A549 treated with GW870086 at 1 μM for 4 hours (cell line): Measurements from ENCODE around the gene BLNK. TPM values are rescaled to one million over a fixed set of nuclear protein-coding genes. Genes with fewer than 3 reads are reported as not detected.

Experiments
- total RNA-seq: library from RNA; stranded (reverse); fragments of 200-300 nt; extraction: Qiagen RNA extraction; gene quantifications from 5 replicates; pipeline ENCODE4 v1.2.3, GENCODE V29; 2022; ENCODE audit warnings: low read depth

The BLNK gene
- not detected in 5 replicates for total RNA-seq

DNA sequence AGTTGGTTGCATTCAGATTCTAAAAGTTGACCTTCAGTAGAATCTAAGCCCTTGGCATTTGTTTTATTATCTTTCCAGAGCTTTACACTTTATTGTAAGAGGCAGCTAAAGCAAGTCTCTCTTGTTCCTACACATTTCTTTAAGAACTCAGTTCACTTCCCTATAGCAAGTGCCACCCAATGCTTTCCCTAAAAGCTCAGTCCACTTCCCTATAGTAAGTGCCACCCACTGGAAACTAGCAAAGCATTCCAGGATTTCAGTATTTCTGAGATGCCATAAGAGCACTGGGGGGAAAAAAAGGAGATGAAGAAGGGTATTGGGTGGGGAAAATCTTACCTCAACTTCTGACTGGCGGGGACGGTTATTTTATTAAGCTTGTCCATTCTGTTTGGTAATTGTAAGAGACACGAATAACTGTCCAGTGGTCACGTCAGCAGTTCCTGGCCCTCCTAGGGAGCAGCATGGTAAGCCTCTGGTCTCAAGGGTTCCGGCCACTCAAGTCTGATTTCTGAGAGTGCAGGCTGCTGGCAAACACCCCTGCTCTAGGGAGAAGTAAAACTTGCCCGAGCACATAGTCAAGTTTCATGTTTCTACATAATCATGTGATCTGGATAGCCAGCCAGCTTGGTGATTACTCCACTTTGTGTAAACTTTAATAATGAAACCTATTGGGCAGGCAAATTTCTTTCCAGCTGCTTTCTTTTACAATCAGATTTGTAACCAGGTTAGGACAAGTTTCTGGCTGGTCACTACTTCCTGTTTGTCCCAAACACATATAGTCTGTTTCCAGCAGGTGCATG is at the start of gene BLNK:
BLNK (minus strand) TSS at position 554 of the 800 bp plus-strand sequence; CDS start at position 383, 171 bp downstream.

DNA sequence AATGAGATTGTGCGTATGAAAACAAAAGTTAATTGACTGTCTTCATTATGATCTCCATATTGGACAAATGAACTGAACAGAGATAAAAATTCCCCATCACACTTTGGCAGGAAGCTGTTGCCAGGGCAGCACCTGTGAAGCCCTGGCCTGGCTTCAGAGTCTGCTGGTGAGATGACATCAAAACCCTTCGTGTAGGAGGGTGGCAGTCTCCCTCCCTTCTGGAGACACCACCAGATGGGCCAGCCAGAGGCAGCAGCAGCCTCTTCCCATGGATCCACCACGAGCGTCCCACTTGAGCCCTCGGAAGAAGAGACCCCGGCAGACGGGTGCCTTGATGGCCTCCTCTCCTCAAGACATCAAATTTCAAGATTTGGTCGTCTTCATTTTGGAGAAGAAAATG is 32.9 kb upstream of the BLNK start, which contains the start of gene DNTT:
DNTT (plus strand) TSS at position 205 of the 400 bp plus-strand sequence; CDS start at position 269, 64 bp downstream.

Other genes starting within 250 kb of the BLNK start
- 5.0 to 7.5 TPM (median 7.2 TPM) in 5 replicates for gene CCNJ, start 228.0 kb downstream of the BLNK start, total RNA-seq
- gene ZNF518A, start 141.3 kb downstream of the BLNK start, total RNA-seq, result 4.4 to 8.2 TPM (median 6.8 TPM) in 5 replicates
- gene DNTT, start 32.9 kb upstream of the BLNK start, total RNA-seq, result not detected in 5 replicates
- not detected in 5 replicates for gene OPALIN, start 87.4 kb upstream of the BLNK start, total RNA-seq
- 0.08 to 0.24 TPM (median 0.15 TPM) in 5 replicates for gene TLL2, start 242.4 kb upstream of the BLNK start, total RNA-seq